ENCODE data around the gene SLC39A10. TPM values are rescaled to one million over a fixed set of nuclear protein-coding genes. Genes with fewer than 3 reads are reported as not detected.

SLC39A10 gene
- total and polyA plus RNA-seq, 2 donors (not counting 3 experiments of a cell fraction or from before 2014, with no cell fraction given): 11.4 to 39.9 TPM

DNA sequence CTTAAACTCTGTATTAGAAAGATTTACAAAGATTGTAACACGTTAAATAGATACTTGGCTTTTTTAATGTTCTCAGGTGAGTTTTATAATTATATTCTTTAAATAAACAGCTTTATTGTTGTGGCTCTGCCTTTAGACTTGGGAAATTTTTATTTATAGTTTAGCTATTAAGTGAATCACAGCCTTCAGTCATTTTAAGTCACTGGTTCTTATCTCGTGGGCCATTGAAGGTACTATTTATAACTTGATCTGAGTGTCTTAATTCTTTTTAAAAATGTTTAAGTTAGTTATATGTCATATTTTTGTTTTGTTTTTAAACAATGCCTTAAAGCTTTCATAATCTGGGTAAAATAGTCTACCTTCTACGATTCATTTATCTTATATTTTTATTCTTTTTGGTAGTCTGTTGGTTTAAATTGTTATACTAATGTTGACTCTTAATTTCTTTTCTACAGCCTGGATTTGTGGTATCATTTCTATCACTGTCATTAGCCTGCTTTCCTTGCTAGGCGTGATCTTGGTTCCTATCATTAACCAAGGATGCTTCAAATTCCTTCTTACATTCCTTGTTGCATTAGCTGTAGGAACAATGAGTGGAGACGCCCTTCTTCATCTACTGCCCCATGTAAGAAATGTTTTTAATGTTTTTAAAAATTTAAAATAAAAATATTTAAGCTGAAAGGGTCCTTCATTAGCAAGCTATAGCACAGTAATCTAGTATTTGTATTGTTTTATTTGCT, 49.3 kb downstream of the SLC39A10 start:
- Histone ChIP-seq H2AFZ (ENCODE audit: low read depth, low read length) (no peak overlapping the region), H4K20me1 (replicated peaks; ENCODE audit: control insufficient read depth, extremely low read depth, insufficient read depth, low read length) (peaks cover 3% of the 10 kb centered on the region), H3K79me2 (ENCODE audit: control insufficient read depth, insufficient read depth, low read length) (no peaks in the 10 kb centered on the region), H3K9ac (replicated peaks; ENCODE audit: extremely low read depth, insufficient read depth, low read length) (no peak overlapping the region), H3K4me1 (ENCODE audit: control insufficient read depth, extremely low read depth, insufficient read depth, low read length) (no peaks in the 10 kb centered on the region), H3K9me3 (replicated peaks; ENCODE audit: control insufficient read depth, insufficient read depth, low read length) (no peaks in the 10 kb centered on the region), H3K9me1 (replicated peaks; ENCODE audit: control insufficient read depth, extremely low read depth, insufficient read depth, low read length) (no peaks in the 10 kb centered on the region), H3K36me3 (ENCODE audit: control insufficient read depth in 2 of 2, extremely low read depth in 1 of 2, insufficient read depth in 2 of 2, low read length in 2 of 2) (peaks cover 0 to 2% of the 10 kb centered on the region in 2 experiments), H3K4me3 (replicated peaks in 1 of 3; ENCODE audit: insufficient read depth in 1 of 3, low read depth in 1 of 3, low read length in 3 of 3) (no peak overlapping the region), H3K27me3 (ENCODE audit: control insufficient read depth in 2 of 2, insufficient read depth in 2 of 2, low read length in 2 of 2) (no peaks in the 10 kb centered on the region), H3K4me2 (ENCODE audit: insufficient read depth, low read length) (no peak overlapping the region), H3K27ac (ENCODE audit: insufficient read depth, low read depth, low read length) (no peak overlapping the region)
- BruUV-seq (replicated peaks): no TSS peak
- TF ChIP-seq POLR2AphosphoS5 (IDR thresholded peaks at IDR 0.05; ENCODE audit: insufficient read depth, low read depth, low read length) (no peak), EZH2 (IDR thresholded peaks at IDR 0.05; ENCODE audit: borderline replicate concordance, low read depth, low read length, severe bottlenecking) (no peak), POLR2A (IDR thresholded peaks at IDR 0.05; ENCODE audit: low read depth, low read length) (no peak), GATA2 (IDR thresholded peaks at IDR 0.05; ENCODE audit: insufficient read depth, insufficient read length, low read depth, low read length) (no peak), FOS (IDR thresholded peaks at IDR 0.05; ENCODE audit: borderline replicate concordance, insufficient read depth, low read length) (no peak), JUN (IDR thresholded peaks at IDR 0.05; ENCODE audit: borderline replicate concordance, insufficient read depth, insufficient read length, low read depth) (no peak), MYC (IDR thresholded peaks at IDR 0.05; ENCODE audit: low read depth, low read length) (no peak)
- TF ChIP-seq, protein P1, sequence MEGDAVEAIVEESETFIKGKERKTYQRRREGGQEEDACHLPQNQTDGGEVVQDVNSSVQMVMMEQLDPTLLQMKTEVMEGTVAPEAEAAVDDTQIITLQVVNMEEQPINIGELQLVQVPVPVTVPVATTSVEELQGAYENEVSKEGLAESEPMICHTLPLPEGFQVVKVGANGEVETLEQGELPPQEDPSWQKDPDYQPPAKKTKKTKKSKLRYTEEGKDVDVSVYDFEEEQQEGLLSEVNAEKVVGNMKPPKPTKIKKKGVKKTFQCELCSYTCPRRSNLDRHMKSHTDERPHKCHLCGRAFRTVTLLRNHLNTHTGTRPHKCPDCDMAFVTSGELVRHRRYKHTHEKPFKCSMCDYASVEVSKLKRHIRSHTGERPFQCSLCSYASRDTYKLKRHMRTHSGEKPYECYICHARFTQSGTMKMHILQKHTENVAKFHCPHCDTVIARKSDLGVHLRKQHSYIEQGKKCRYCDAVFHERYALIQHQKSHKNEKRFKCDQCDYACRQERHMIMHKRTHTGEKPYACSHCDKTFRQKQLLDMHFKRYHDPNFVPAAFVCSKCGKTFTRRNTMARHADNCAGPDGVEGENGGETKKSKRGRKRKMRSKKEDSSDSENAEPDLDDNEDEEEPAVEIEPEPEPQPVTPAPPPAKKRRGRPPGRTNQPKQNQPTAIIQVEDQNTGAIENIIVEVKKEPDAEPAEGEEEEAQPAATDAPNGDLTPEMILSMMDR (IDR thresholded peaks at IDR 0.05; ENCODE audit: extremely low read depth in 1 of 2, insufficient read depth in 1 of 2, low read depth in 1 of 2, low read length in 2 of 2): no peak
- TF ChIP-seq, protein P2, sequence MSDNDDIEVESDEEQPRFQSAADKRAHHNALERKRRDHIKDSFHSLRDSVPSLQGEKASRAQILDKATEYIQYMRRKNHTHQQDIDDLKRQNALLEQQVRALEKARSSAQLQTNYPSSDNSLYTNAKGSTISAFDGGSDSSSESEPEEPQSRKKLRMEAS (IDR thresholded peaks at IDR 0.05; ENCODE audit: insufficient read depth, insufficient read length): no peak
- dilution Hi-C loops (cut with MboI; ENCODE audit: extremely low pct_ligation_motif_present, low sequenced_read_pairs) (no loop called here), intact Hi-C loops (cut with micrococcal nuclease) (no loop called here)
- CTCF ChIA-PET: interaction anchor here (0.9 to 2.2 kb wide), 4 partner anchors 11 to 46 kb away, joined by 3 to 6 read pairs (median 4); no protein-coding TSS in a partner anchor
- no peak for FAIRE-seq
- POLR2A ChIA-PET: no interaction called here
- DNase-seq (ENCODE audit: low read depth, low spot score): no peak
